Natural killer cell (primary cell): ENCODE data around the gene AP3S2. TPM values are rescaled to one million over a fixed set of nuclear protein-coding genes. Genes with fewer than 3 reads are reported as not detected.

Experiments used
- ATAC-seq, 3 donors: fragments of 150-1000 bp in 2 of 3; fragments of 200-7000 bp in 1 of 3; cut with Tn5 transposase; 1 replicate in 1 of 3; 2 replicates in 2 of 3; pipeline ENCODE4 v1.10.0; 2021; ENCODE audit warnings: mild to moderate bottlenecking in 2 of 3, moderate library complexity in 2 of 3
- DNase-seq, 2 donors: peaks; one replicate each; pipeline versions ENCODE4 v3.0.0 to v3.0.0-alpha.2; 2013 to 2021; ENCODE audit warnings: mixed read lengths in 1 of 2
- H3K27ac ChIP-seq: one replicate; pipeline ENCODE4 v1.5.1; 2013; ENCODE audit warnings: mild to moderate bottlenecking, low read length
- H3K27me3 ChIP-seq: one replicate; pipeline ENCODE4 v1.6.1; 2013; ENCODE audit warnings: low read length; ENCODE audit not compliant: control insufficient read depth, insufficient read depth
- H3K36me3 ChIP-seq: one replicate; pipeline ENCODE4 v1.6.1; 2013; ENCODE audit warnings: low read length; ENCODE audit not compliant: control insufficient read depth, insufficient read depth
- H3K4me1 ChIP-seq: one replicate; pipeline ENCODE4 v1.6.1; 2013; ENCODE audit warnings: low read length; ENCODE audit not compliant: control insufficient read depth, insufficient read depth
- H3K4me3 ChIP-seq: one replicate; pipeline ENCODE4 v1.5.1; 2013; ENCODE audit warnings: low read length
- H3K9me3 ChIP-seq: one replicate; pipeline ENCODE4 v1.6.1; 2013; ENCODE audit warnings: low read length; ENCODE audit not compliant: control insufficient read depth, insufficient read depth
- H3K27ac Mint-ChIP-seq, 2 donors: one replicate each; pipeline ENCODE4 v1.8.0; 2022; ENCODE audit warnings: mild to moderate bottlenecking in 2 of 2, mixed read lengths in 2 of 2, moderate library complexity in 1 of 2
- H3K27me3 Mint-ChIP-seq, 2 donors: one replicate each; pipeline ENCODE4 v1.8.0; 2022; ENCODE audit warnings: low read depth in 2 of 2, mixed read lengths in 2 of 2
- H3K36me3 Mint-ChIP-seq: one replicate; pipeline ENCODE4 v1.8.0; 2022; ENCODE audit warnings: mixed read lengths
- H3K4me1 Mint-ChIP-seq, 2 donors: one replicate each; pipeline ENCODE4 v1.8.0; 2022; ENCODE audit warnings: mixed read lengths in 2 of 2
- H3K4me3 Mint-ChIP-seq: one replicate; pipeline ENCODE4 v1.8.0; 2022; ENCODE audit warnings: mild to moderate bottlenecking, moderate library complexity, mixed read lengths
- H3K9me3 Mint-ChIP-seq, 2 donors: one replicate each; pipeline ENCODE4 v1.8.0; 2022; ENCODE audit warnings: mixed read lengths in 2 of 2
- WGBS: methylation state at CpG from one replicate; pipeline ENCODE4 v1.1.7; 2013; ENCODE audit warnings: missing lambda C conversion rate; ENCODE audit not compliant: insufficient coverage; 5-methylcytosine and 5-hydroxymethylcytosine counted together
- intact Hi-C: fragments of 100-400 bp; cut with micrococcal nuclease; formaldehyde crosslinking; loops from one replicate; pipeline ENCODE4 v1.14.2; 2022
- total RNA-seq, 4 donors: library from RNA; stranded (reverse); fragments of 120-200 nt in 1 of 4; gene quantifications; one replicate each; pipeline versions ENCODE4 v1.2.3 to v1.2.4, GENCODE V29; 2013 to 2022
- TF ChIP-seq, protein P1 (sequence below): fragments of 200-600 bp; IDR thresholded peaks from one replicate; pipeline ENCODE4 v1.8.0; 2022; ENCODE audit warnings: antibody characterized with exemption

Gene AP3S2
- total RNA-seq, 3 donors from 2014 or later (not counting 1 experiment from before 2014, with no cell fraction given) = 28.4 to 38.2 (median 36.8) TPM

DNA sequence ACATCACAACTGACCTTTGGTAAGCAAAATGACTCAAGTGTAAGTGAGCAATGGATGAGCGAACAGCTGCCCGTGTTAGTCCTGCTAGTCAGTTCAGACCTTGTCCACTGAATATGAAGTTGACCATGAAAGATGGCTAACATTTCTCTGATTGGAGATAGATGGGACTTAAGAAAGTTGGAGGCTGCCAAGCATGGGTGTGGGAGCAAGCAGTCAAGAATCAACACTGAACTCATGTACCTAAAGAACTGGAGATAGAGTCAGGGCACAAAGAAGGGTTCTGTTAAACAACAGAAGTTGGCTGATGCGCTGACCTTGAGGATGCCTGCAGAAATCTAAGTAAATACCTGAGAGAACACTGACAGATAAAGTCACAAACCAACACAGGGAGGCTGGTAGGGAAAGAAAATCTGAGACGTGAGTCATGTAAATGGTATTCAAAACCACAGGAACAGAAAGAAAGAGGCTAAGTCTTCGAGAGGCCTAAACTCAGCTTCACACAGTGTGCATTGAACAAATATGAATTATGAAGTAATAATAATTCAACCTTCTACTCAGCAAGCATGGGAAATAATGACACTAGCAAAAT, 48.4 kb downstream of the AP3S2 start:
- TF ChIP-seq, protein P1, sequence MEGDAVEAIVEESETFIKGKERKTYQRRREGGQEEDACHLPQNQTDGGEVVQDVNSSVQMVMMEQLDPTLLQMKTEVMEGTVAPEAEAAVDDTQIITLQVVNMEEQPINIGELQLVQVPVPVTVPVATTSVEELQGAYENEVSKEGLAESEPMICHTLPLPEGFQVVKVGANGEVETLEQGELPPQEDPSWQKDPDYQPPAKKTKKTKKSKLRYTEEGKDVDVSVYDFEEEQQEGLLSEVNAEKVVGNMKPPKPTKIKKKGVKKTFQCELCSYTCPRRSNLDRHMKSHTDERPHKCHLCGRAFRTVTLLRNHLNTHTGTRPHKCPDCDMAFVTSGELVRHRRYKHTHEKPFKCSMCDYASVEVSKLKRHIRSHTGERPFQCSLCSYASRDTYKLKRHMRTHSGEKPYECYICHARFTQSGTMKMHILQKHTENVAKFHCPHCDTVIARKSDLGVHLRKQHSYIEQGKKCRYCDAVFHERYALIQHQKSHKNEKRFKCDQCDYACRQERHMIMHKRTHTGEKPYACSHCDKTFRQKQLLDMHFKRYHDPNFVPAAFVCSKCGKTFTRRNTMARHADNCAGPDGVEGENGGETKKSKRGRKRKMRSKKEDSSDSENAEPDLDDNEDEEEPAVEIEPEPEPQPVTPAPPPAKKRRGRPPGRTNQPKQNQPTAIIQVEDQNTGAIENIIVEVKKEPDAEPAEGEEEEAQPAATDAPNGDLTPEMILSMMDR = no peak
- peaks cover 0 to 4% of the 10 kb centered on the region in 2 donors for H3K4me1 Mint-ChIP-seq
- intact Hi-C loops = no loop called here

DNA sequence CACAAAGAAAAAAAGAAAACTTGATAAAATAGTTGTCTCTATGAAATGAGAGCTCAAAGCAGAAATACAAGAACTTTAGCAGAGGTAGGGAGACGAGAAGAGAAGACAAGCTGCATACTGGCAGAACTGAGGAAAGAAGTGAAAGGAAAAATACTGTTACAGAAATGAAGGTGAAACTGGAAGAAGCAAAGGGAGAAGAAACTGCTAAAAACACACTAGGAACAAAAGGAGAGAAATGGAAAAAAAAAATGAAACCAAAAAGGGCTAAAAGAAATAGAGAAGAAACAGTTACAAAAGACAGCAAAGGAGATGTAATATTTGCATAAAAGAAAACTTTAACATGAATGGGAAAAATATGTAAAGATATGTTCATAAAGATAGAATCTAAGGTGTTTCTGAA, 51.8 kb downstream of the AP3S2 start:
- peaks cover 12% of the 10 kb centered on the region for H3K4me1 ChIP-seq
- Mint-ChIP-seq H3K27me3 (no peaks in the 10 kb centered on the region), H3K4me1 (peaks cover 0 to 11% of the 10 kb centered on the region in 2 donors), H3K9me3 (no peaks in the 10 kb centered on the region), H3K27ac (no peak overlapping the region), H3K4me3 (no peak overlapping the region), H3K36me3 (no peaks in the 10 kb centered on the region)
- intact Hi-C loops = no loop called here
- no peaks in the 10 kb centered on the region for H3K27me3 ChIP-seq
- peaks cover 5% of the 10 kb centered on the region for H3K36me3 ChIP-seq
- WGBS = 100% methylated on average over 1 of the region's 1 CpG
- no peak for DNase-seq
- TF ChIP-seq, protein P1 = no peak
- no peak overlapping the region for H3K4me3 ChIP-seq
- H3K9me3 ChIP-seq = no peaks in the 10 kb centered on the region
- no peak for ATAC-seq
- H3K27ac ChIP-seq = no peak overlapping the region

More for the DNA sequence above, 48.4 kb downstream of the AP3S2 start:
- no peak overlapping the region for H3K4me3 Mint-ChIP-seq
- H3K9me3 Mint-ChIP-seq = no peaks in the 10 kb centered on the region
- H3K27me3 Mint-ChIP-seq = no peaks in the 10 kb centered on the region
- H3K27me3 ChIP-seq = no peaks in the 10 kb centered on the region
- no peaks in the 10 kb centered on the region for H3K36me3 Mint-ChIP-seq
- no peak for DNase-seq
- H3K4me3 ChIP-seq = no peak overlapping the region
- no peak overlapping the region for H3K27ac ChIP-seq
- no peaks in the 10 kb centered on the region for H3K4me1 ChIP-seq
- no peak for ATAC-seq
- H3K36me3 ChIP-seq = peaks cover 7% of the 10 kb centered on the region
- H3K27ac Mint-ChIP-seq = no peak overlapping the region
- WGBS = 92% methylated on average over 4 of the region's 5 CpGs
- H3K9me3 ChIP-seq = no peaks in the 10 kb centered on the region

DNA sequence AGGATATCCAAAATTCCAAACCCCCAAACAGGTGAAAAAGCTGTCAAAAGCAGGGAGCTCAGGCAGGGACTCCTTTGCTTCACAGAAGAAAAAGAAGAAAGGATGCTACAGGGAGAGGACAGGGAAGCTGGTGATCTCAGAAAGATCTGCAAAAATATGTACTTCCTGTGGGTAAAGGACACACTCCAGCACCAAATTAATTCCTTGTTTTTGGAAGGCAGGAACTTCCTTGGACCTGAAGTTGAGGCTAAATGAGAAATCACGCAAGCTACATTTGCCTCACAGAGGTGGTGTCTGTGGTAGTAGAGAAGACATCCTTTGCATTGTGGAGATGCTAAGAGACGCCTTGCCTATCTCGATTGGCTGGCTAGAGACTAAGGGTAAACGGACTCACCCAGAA, 52.5 kb downstream of the AP3S2 start:
- DNase-seq (no peak), ATAC-seq (no peak)
- H3K27me3 ChIP-seq = no peaks in the 10 kb centered on the region
- no peaks in the 10 kb centered on the region for H3K9me3 Mint-ChIP-seq
- 96% methylated on average over 4 of the region's 4 CpGs for WGBS
- intact Hi-C loops = no loop called here
- no peaks in the 10 kb centered on the region for H3K36me3 Mint-ChIP-seq
- no peaks in the 10 kb centered on the region for H3K9me3 ChIP-seq
- no peak overlapping the region for H3K4me3 ChIP-seq
- no peak overlapping the region for H3K4me3 Mint-ChIP-seq
- no peak overlapping the region for H3K27ac Mint-ChIP-seq
- no peaks in the 10 kb centered on the region for H3K27me3 Mint-ChIP-seq
- TF ChIP-seq, protein P1 = no peak
- H3K4me1 Mint-ChIP-seq = peaks cover 0 to 11% of the 10 kb centered on the region in 2 donors
- peaks cover 11% of the 10 kb centered on the region for H3K36me3 ChIP-seq
- H3K4me1 ChIP-seq = peaks cover 12% of the 10 kb centered on the region
- no peak overlapping the region for H3K27ac ChIP-seq
